NT2/D1 (cell line): Measurements from ENCODE around the gene PPP1R3A.

Source experiments
- SUZ12 ChIP-seq: IDR thresholded peaks from 2 replicates; pipeline ENCODE4 v1.6.1; 2011; ENCODE audit not compliant: insufficient read length, insufficient read depth; ENCODE audit errors: extremely low read depth
- YY1 ChIP-seq: IDR thresholded peaks from 2 replicates; pipeline ENCODE4 v1.6.1; 2011; ENCODE audit not compliant: insufficient read length, insufficient read depth

GRCh38 chr7:113832196-113832745 lies 86.5 kb downstream of the PPP1R3A start:
- no peak for TF ChIP-seq SUZ12
- no peak for TF ChIP-seq YY1
